ENCODE results near the gene SYT14. TPM values are rescaled to one million over a fixed set of nuclear protein-coding genes. Genes with fewer than 3 reads are reported as not detected.
"Not testable (repeated sequence)": the region's sequence is repeated elsewhere in the genome, so short reads cannot be mapped to it uniquely, and the experiment has no call there.

SYT14 gene
- 10 to 100 TPM in 1 of 6 experiments, 1 to 10 TPM in 5; 7.6 to 10.6 (median 8.5) TPM for total RNA-seq (2021; fragmentation: NEBNext Ultra II Directional; extraction: Animal tissue kit (Norgen Biotek cat#: 25700))
- long read RNA-seq, full-length matches to known transcripts: 1 of 13 reads
- long read RNA-seq, partial matches to known transcripts: 3 of 13 reads
- long read RNA-seq, other reads (novel, unspliced or antisense): 9 of 13 reads

GRCh38 chr1:209937996-209938959 lies at the start of gene SYT14:
Gene SYT14, plus strand, starts transcription at chr1:209938217. Its CDS starts 48 bp downstream, at chr1:209938265.
- H3K36me3 Mint-ChIP-seq (ENCODE audit: low read depth): no peaks in the 10 kb centered on the region

GRCh38 chr1:209888291-209889076 lies 49.5 kb upstream of the SYT14 start:
- not testable (repeated sequence) for H3K36me3 Mint-ChIP-seq (ENCODE audit: low read depth); H3K9me3 Mint-ChIP-seq; DNase-seq; H3K27ac Mint-ChIP-seq; H3K27me3 Mint-ChIP-seq (ENCODE audit: insufficient read depth); H3K4me3 Mint-ChIP-seq
- H3K4me1 Mint-ChIP-seq (ENCODE audit: low read depth): peaks cover 67% of the 10 kb centered on the region

More at GRCh38 chr1:209937996-209938959, at the start of gene SYT14:
- H3K4me3 Mint-ChIP-seq: peak within 1 kb of the TSS; percentile 91
- no peaks in the 10 kb centered on the region; the same call in 1 of the 2 replicates for H3K27me3 Mint-ChIP-seq (ENCODE audit: insufficient read depth)
- H3K27ac Mint-ChIP-seq: peak within 1 kb of the TSS; percentile 75
- TF ChIP-seq CTCF (IDR thresholded peaks at IDR 0.05): peak; percentile 69
- DNase-seq: peak; percentile 68
- H3K9me3 Mint-ChIP-seq: no peaks in the 10 kb centered on the region
- H3K4me1 Mint-ChIP-seq (ENCODE audit: low read depth): peaks cover 32% of the 10 kb centered on the region

- H3K4me1 Mint-ChIP-seq (ENCODE audit: low read depth): peaks cover 67% of the 10 kb centered on the region
- no peak overlapping the region for H3K27ac Mint-ChIP-seq
- no peak for DNase-seq
- H3K9me3 Mint-ChIP-seq: no peaks in the 10 kb centered on the region
- no peak for TF ChIP-seq CTCF (IDR thresholded peaks at IDR 0.05)
- no peaks in the 10 kb centered on the region for H3K27me3 Mint-ChIP-seq (ENCODE audit: insufficient read depth)
- no peaks in the 10 kb centered on the region for H3K36me3 Mint-ChIP-seq (ENCODE audit: low read depth)
- H3K4me3 Mint-ChIP-seq: no peak overlapping the region
These were observed 49.0 kb upstream of the SYT14 start for GRCh38 chr1:209889077-209889418.

- H3K4me1 Mint-ChIP-seq (ENCODE audit: low read depth): peaks cover 67% of the 10 kb centered on the region
- 0 out of 2 replicates have a peak overlapping the region, but pooled peaks have one; percentile 16 for H3K4me3 Mint-ChIP-seq
- no peak for TF ChIP-seq CTCF (IDR thresholded peaks at IDR 0.05)
- peak overlapping the region; percentile 76 for H3K27ac Mint-ChIP-seq
- H3K36me3 Mint-ChIP-seq (ENCODE audit: low read depth): no peaks in the 10 kb centered on the region
- no peak for DNase-seq
- H3K27me3 Mint-ChIP-seq (ENCODE audit: insufficient read depth): no peaks in the 10 kb centered on the region
- H3K9me3 Mint-ChIP-seq: no peaks in the 10 kb centered on the region
These were observed 47.2 kb upstream of the SYT14 start for GRCh38 chr1:209890641-209891330.

- no peak overlapping the region for H3K4me3 Mint-ChIP-seq
- DNase-seq: no peak
- H3K36me3 Mint-ChIP-seq (ENCODE audit: low read depth): no peaks in the 10 kb centered on the region
- no peak for TF ChIP-seq CTCF (IDR thresholded peaks at IDR 0.05)
- no peak overlapping the region for H3K27ac Mint-ChIP-seq
- no peaks in the 10 kb centered on the region for H3K9me3 Mint-ChIP-seq
- peaks cover 69% of the 10 kb centered on the region for H3K4me1 Mint-ChIP-seq (ENCODE audit: low read depth)
- no peaks in the 10 kb centered on the region for H3K27me3 Mint-ChIP-seq (ENCODE audit: insufficient read depth)
These were observed 44.3 kb upstream of the SYT14 start for GRCh38 chr1:209893751-209894150.
